BLaER1 treated with 17β-estradiol and CSF1 and Interleukin-3, amounts not matched to agents 10 nM and 100 nM (cell line): ENCODE data around the gene CBLB.

Experiments
- H3K27ac ChIP-seq, 11 experiments: shearing (Covaris generic); formaldehyde crosslinking; 2 replicates each; pipeline ENCODE4 v1.8.1; 2022
- H3K27me3 ChIP-seq, 11 experiments: shearing (Covaris generic); formaldehyde crosslinking; 2 replicates each; pipeline ENCODE4 v1.8.1; 2022
- H3K36me3 ChIP-seq, 11 experiments: shearing (Covaris generic); formaldehyde crosslinking; 2 replicates each; pipeline ENCODE4 v1.8.1; 2022
- H3K4me1 ChIP-seq, 10 experiments: shearing (Covaris generic); formaldehyde crosslinking; 2 replicates each; pipeline ENCODE4 v1.8.1; 2022
- H3K4me2 ChIP-seq, 11 experiments: shearing (Covaris generic); formaldehyde crosslinking; 2 replicates each; pipeline ENCODE4 v1.8.1; 2022
- H3K4me3 ChIP-seq, 10 experiments: shearing (Covaris generic); formaldehyde crosslinking; 2 replicates each; pipeline ENCODE4 v1.8.1; 2022
- H3K9ac ChIP-seq, 11 experiments: shearing (Covaris generic); formaldehyde crosslinking; 2 replicates each; pipeline ENCODE4 v1.8.1; 2022
- H3K9me3 ChIP-seq, 11 experiments: shearing (Covaris generic); formaldehyde crosslinking; replicated peaks in 1 of 11; 2 replicates each; pipeline ENCODE4 v1.8.1; 2022
- H4K20me1 ChIP-seq, 11 experiments: shearing (Covaris generic); formaldehyde crosslinking; 2 replicates each; pipeline ENCODE4 v1.8.1; 2022
- Cebpa-rat ChIP-seq, 11 experiments: shearing (Covaris generic); IDR thresholded peaks; 2 replicates each; pipeline ENCODE4 v1.8.1; 2022

CBLB gene

DNA sequence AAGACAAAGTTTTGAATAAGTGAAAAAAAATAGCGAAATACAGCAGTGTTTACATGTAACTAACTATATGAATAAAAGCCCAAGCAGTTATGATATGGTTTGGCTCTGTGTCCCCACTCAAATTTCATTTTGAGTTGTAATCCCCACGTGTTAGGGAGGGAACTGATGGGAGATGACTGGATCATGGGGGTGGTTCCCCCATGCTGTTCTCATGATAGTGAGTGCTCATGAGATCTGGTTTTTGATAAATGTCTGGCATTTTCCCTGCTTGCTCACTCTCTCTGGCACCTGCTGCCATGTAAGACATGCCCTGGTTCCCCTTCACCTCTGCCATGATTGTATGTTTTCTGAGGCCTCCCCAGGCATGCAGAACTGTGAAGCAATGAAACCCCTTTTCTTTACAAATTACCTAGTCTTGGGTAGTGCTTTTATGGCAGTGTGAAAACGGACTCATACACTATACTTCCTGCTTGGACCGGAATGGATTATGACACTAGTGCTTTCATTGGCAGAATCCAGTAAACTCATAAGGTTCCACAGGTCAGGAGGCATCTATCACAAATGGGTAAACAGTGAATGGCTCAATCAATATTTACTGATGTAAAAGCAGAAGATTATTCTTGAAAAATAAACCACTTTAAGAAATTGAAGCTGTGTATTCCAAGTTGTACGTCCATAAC lies 192.1 kb downstream of the CBLB start:
- peaks cover 39 to 89% (median 68%) of the 10 kb centered on the region in 11 experiments for H3K36me3 ChIP-seq

DNA sequence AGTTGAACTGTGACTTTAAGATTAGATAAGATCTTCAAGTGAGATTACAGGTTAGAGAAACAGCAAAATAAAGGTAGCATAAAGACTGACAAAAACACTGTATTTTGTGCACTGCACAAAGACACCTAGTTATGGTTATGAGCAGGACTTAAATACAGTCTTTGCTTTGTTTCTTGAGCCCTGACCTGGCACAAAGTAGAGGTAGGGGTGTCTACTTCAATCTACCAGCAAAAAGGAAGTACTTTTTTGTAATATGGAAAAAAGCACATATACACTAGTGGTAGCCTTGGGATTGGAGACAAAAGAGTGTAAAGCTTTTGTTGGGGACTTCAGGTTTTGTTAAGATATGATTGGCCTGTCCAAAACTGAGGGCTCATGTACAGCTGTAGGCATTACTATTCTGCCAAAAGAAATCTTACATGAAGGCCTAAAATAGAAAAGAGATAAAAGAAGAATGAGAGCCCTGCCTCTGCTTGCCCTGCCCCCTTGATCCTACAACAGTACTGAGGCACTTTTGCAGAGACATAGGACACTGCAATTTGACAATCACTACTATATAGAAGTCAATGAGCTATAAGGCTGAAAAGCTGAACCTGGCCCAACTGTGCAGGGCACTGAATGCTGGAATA lies 194.3 kb downstream of the CBLB start:
- Histone ChIP-seq H3K9me3 (no peaks in the 10 kb centered on the region), H3K9ac (no peak overlapping the region), H3K4me2 (no peak overlapping the region), H3K36me3 (peaks cover 34 to 87% (median 53%) of the 10 kb centered on the region in 11 experiments), H3K27ac (no peak overlapping the region), H3K4me3 (no peak overlapping the region), H3K4me1 (no peaks in the 10 kb centered on the region), H4K20me1 (no peaks in the 10 kb centered on the region), H3K27me3 (no peaks in the 10 kb centered on the region)
- no peak for TF ChIP-seq Cebpa-rat (IDR thresholded peaks at IDR 0.05)

More for the DNA sequence above, 192.1 kb downstream of the CBLB start:
- H3K9ac ChIP-seq = no peak overlapping the region
- TF ChIP-seq Cebpa-rat (IDR thresholded peaks at IDR 0.05) = no peak
- no peak overlapping the region for H3K4me2 ChIP-seq
- H3K9me3 ChIP-seq = no peaks in the 10 kb centered on the region
- no peak overlapping the region for H3K27ac ChIP-seq
- no peaks in the 10 kb centered on the region for H3K4me1 ChIP-seq
- no peak overlapping the region for H3K4me3 ChIP-seq
- H3K27me3 ChIP-seq = no peaks in the 10 kb centered on the region
- no peaks in the 10 kb centered on the region for H4K20me1 ChIP-seq

- no peak overlapping the region for H3K4me2 ChIP-seq
- TF ChIP-seq Cebpa-rat (IDR thresholded peaks at IDR 0.05) = no peak
- H3K9me3 ChIP-seq = no peaks in the 10 kb centered on the region
- H3K9ac ChIP-seq = no peak overlapping the region
- H3K27me3 ChIP-seq = no peaks in the 10 kb centered on the region
- H3K36me3 ChIP-seq = peaks cover 36 to 87% (median 58%) of the 10 kb centered on the region in 11 experiments
- no peaks in the 10 kb centered on the region for H3K4me1 ChIP-seq
- no peak overlapping the region for H3K27ac ChIP-seq
- no peak overlapping the region for H3K4me3 ChIP-seq
- H4K20me1 ChIP-seq = no peaks in the 10 kb centered on the region
Observed at GRCh38 chr3:105672996-105673395, 195.8 kb downstream of the CBLB start.

- no peak overlapping the region for H3K4me3 ChIP-seq
- H3K4me2 ChIP-seq = no peak overlapping the region
- H3K4me1 ChIP-seq = peaks cover 0 to 30% (median 24%) of the 10 kb centered on the region in 10 experiments; a peak in 15 of 20 replicates
- no peaks in the 10 kb centered on the region for H3K27me3 ChIP-seq
- H3K9me3 ChIP-seq = no peaks in the 10 kb centered on the region; a peak in 1 of 22 replicates
- H3K9ac ChIP-seq = no peak overlapping the region
- peaks cover 0 to 86% (median 37%) of the 10 kb centered on the region in 11 experiments; a peak in 18 of 22 replicates for H3K36me3 ChIP-seq
- no peak overlapping the region for H3K27ac ChIP-seq
- no peaks in the 10 kb centered on the region for H4K20me1 ChIP-seq
- TF ChIP-seq Cebpa-rat (IDR thresholded peaks at IDR 0.05) = no peak
Observed at GRCh38 chr3:105662306-105662705, 206.5 kb downstream of the CBLB start.

- TF ChIP-seq Cebpa-rat (IDR thresholded peaks at IDR 0.05) = no peak
- H3K4me1 ChIP-seq = peaks cover 0 to 37% (median 27%) of the 10 kb centered on the region in 10 experiments; a peak in 15 of 20 replicates
- no peak overlapping the region for H3K9ac ChIP-seq
- H4K20me1 ChIP-seq = no peaks in the 10 kb centered on the region
- no peaks in the 10 kb centered on the region for H3K27me3 ChIP-seq
- H3K4me2 ChIP-seq = no peak overlapping the region
- H3K36me3 ChIP-seq = peaks cover 0 to 82% (median 34%) of the 10 kb centered on the region in 11 experiments; a peak in 18 of 22 replicates
- no peaks in the 10 kb centered on the region; a peak in 1 of 22 replicates for H3K9me3 ChIP-seq
- no peak overlapping the region for H3K4me3 ChIP-seq
- H3K27ac ChIP-seq = no peak overlapping the region
Observed at GRCh38 chr3:105661461-105661860, 207.4 kb downstream of the CBLB start.

- peak overlapping the region in 6 of 11 experiments; percentile 23 to 82 (median 59); a peak in 11 of 22 replicates for H3K4me2 ChIP-seq
- TF ChIP-seq Cebpa-rat (IDR thresholded peaks at IDR 0.05) = no peak
- no peak overlapping the region for H3K9ac ChIP-seq
- H4K20me1 ChIP-seq = no peaks in the 10 kb centered on the region
- peaks cover 0 to 40% (median 27%) of the 10 kb centered on the region in 10 experiments; a peak in 15 of 20 replicates for H3K4me1 ChIP-seq
- peaks cover 0 to 48% (median 14%) of the 10 kb centered on the region in 11 experiments; a peak in 14 of 22 replicates for H3K36me3 ChIP-seq
- H3K4me3 ChIP-seq = no peak overlapping the region
- H3K9me3 ChIP-seq = no peaks in the 10 kb centered on the region
- H3K27ac ChIP-seq = no peak overlapping the region
- no peaks in the 10 kb centered on the region for H3K27me3 ChIP-seq
Observed at GRCh38 chr3:105656651-105657504, 211.9 kb downstream of the CBLB start.

DNA sequence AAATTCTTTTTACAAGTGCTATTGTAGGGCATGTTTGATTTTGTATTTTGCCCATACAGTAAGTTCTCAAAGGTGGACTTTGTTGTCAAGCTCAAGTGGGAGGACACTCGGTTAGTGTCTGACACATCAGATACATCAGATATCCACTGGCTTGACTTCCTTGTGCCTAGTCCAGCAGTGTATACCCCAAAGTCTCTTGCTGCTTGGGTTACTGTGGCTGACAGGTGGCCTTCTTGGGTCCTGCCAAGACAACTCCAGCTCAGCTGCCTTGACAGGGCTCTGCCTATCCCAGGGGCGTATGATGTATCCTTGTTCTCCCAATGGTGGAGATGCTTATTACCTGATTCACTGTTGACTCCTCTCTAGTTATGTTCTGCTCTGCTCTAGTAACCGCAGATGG lies 214.9 kb downstream of the CBLB start:
- H3K9ac ChIP-seq = no peak overlapping the region
- no peaks in the 10 kb centered on the region for H4K20me1 ChIP-seq
- no peaks in the 10 kb centered on the region for H3K9me3 ChIP-seq
- peaks cover 0 to 26% (median 16%) of the 10 kb centered on the region in 10 experiments; a peak in 15 of 20 replicates for H3K4me1 ChIP-seq
- H3K27ac ChIP-seq = no peak overlapping the region
- TF ChIP-seq Cebpa-rat (IDR thresholded peaks at IDR 0.05) = no peak
- peaks cover 0 to 21% (median 6%) of the 10 kb centered on the region in 11 experiments; a peak in 8 of 22 replicates for H3K36me3 ChIP-seq
- H3K27me3 ChIP-seq = no peaks in the 10 kb centered on the region
- no peak overlapping the region for H3K4me2 ChIP-seq
- no peak overlapping the region for H3K4me3 ChIP-seq

GRCh38 chr3:105653166-105653565 lies 215.6 kb downstream of the CBLB start:
- no peak for TF ChIP-seq Cebpa-rat (IDR thresholded peaks at IDR 0.05)
- Histone ChIP-seq H3K27ac (no peak overlapping the region), H3K9ac (no peak overlapping the region), H3K27me3 (no peaks in the 10 kb centered on the region), H4K20me1 (no peaks in the 10 kb centered on the region), H3K4me3 (no peak overlapping the region), H3K4me1 (peaks cover 0 to 19% (median 9%) of the 10 kb centered on the region in 10 experiments; a peak in 11 of 20 replicates), H3K9me3 (no peaks in the 10 kb centered on the region), H3K4me2 (no peak overlapping the region), H3K36me3 (peaks cover 0 to 14% (median under 1%) of the 10 kb centered on the region in 11 experiments; a peak in 6 of 22 replicates)

- no peaks in the 10 kb centered on the region for H3K36me3 ChIP-seq
- H3K4me1 ChIP-seq = no peaks in the 10 kb centered on the region
- H3K27ac ChIP-seq = no peak overlapping the region
- H3K4me3 ChIP-seq = no peak overlapping the region
- no peak for TF ChIP-seq Cebpa-rat (IDR thresholded peaks at IDR 0.05)
- H3K27me3 ChIP-seq = no peaks in the 10 kb centered on the region
- no peaks in the 10 kb centered on the region for H3K9me3 ChIP-seq
- H4K20me1 ChIP-seq = no peaks in the 10 kb centered on the region
- H3K4me2 ChIP-seq = no peak overlapping the region
- no peak overlapping the region for H3K9ac ChIP-seq
Observed at GRCh38 chr3:105649480-105649879, 219.3 kb downstream of the CBLB start.
